NT2/D1 (cell line): ENCODE measurements around the gene CDR2L.

Experiments used
- SUZ12 ChIP-seq: IDR thresholded peaks from 2 replicates; pipeline ENCODE4 v1.6.1; 2011; ENCODE audit not compliant: insufficient read length, insufficient read depth; ENCODE audit errors: extremely low read depth
- ZNF274 ChIP-seq: IDR thresholded peaks from 2 replicates; pipeline ENCODE4 v1.6.1; 2011; ENCODE audit warnings: mild to moderate bottlenecking, low read depth, low read length

- TF ChIP-seq ZNF274 (no peak), SUZ12 (no peak)
Observed at GRCh38 chr17:74990581-74991105, 3.2 kb downstream of the CDR2L start.
